K562 (cell line): ENCODE data around the gene NLRP4. TPM values are rescaled to one million over a fixed set of nuclear protein-coding genes. Genes with fewer than 3 reads are reported as not detected.

Source experiments
- ATAC-seq: fragments of 200-7000 bp; cut with Tn5 transposase; 3 replicates; pipeline ENCODE4 v1.9.1; 2020; ENCODE audit warnings: moderate library complexity
- BruUV-seq: library from RNA; stranded (reverse); fragments of 400-500 nt; replicated peaks from 2 replicates; lab custom pipeline; 2021; lab: Mats Ljungman, UMichigan
- CTCF ChIA-PET: fragments of 300-600 bp; formaldehyde crosslinking; extraction: SDS; loops from one replicate; lab custom pipeline; 2021; ENCODE audit warnings: low intra/inter-chr PET ratio; lab: Yijun Ruan, JAX
- POLR2A ChIA-PET: fragments of 300-600, 350-650 bp; sonication (Branson Sonifier 250); formaldehyde crosslinking; extraction: SDS; loops from one replicate; lab custom pipeline; 2021; ENCODE audit warnings: antibody characterized with exemption, inconsistent platforms; lab: Yijun Ruan, JAX
- DNase-seq, 4 experiments: peaks; one replicate each; pipeline versions ENCODE4 v3.0.0 to v3.0.0-alpha.2; 2011 to 2018; ENCODE audit warnings: low spot score in 3 of 4, mixed read lengths in 3 of 4; ENCODE audit errors: extremely low read depth in 1 of 4
- FAIRE-seq: peaks from 2 replicates; lab custom pipeline; 2011; peaks lifted over from hg19 to GRCh38; lab: Jason Lieb, UNC
- H2AFZ ChIP-seq: 2 replicates; pipeline ENCODE4 v1.6.0; 2011; ENCODE audit warnings: low read depth, low read length, control low read depth, inconsistent platforms
- H3K27ac ChIP-seq: fragments of 200-600 bp; 3 replicates; pipeline ENCODE4 v1.8.0; 2011; ENCODE audit warnings: low read depth, mild to moderate bottlenecking, control low read depth, inconsistent platforms, low read length, moderate library complexity, mixed read lengths; ENCODE audit errors: extremely low read depth
- H3K27me3 ChIP-seq, 2 experiments: fragments of 300-600 bp in 1 of 2; 2 replicates in 1 of 2; 3 replicates in 1 of 2; pipeline versions ENCODE4 v1.6.0 to v1.8.0; 2011; ENCODE audit warnings: inconsistent platforms in 2 of 2, low read length in 2 of 2, mild to moderate bottlenecking in 1 of 2, mixed read lengths in 1 of 2, moderate library complexity in 1 of 2; ENCODE audit not compliant: control insufficient read depth in 2 of 2, insufficient read depth in 2 of 2
- H3K36me3 ChIP-seq: fragments of 300-600 bp; 3 replicates; pipeline ENCODE4 v1.8.0; 2011; ENCODE audit warnings: mild to moderate bottlenecking, low read length, inconsistent platforms; ENCODE audit not compliant: control insufficient read depth, insufficient read depth
- H3K4me1 ChIP-seq, 2 experiments: fragments of 200-600 bp in 1 of 2; replicated peaks in 1 of 2; 2 replicates in 1 of 2; 3 replicates in 1 of 2; pipeline versions ENCODE4 v1.5.1 to v1.8.0; 2011; ENCODE audit warnings: inconsistent platforms in 2 of 2, low read length in 2 of 2, mild to moderate bottlenecking in 1 of 2, mixed read lengths in 1 of 2, moderate library complexity in 1 of 2; ENCODE audit not compliant: control insufficient read depth in 2 of 2, insufficient read depth in 2 of 2
- H3K4me2 ChIP-seq: 2 replicates; pipeline ENCODE4 v1.6.1; 2011; ENCODE audit warnings: low read length, control low read depth, inconsistent platforms, mixed read lengths; ENCODE audit not compliant: insufficient read depth
- H3K4me3 ChIP-seq: fragments of 200-600 bp; sonication (generic), shearing (Covaris generic); 2 replicates; pipeline ENCODE4 v1.5.1; 2016; ENCODE audit warnings: control low read depth, inconsistent platforms
- H3K79me2 ChIP-seq: fragments of 200-600 bp; 3 replicates; pipeline ENCODE4 v1.8.0; 2011; ENCODE audit warnings: low read length, inconsistent platforms; ENCODE audit not compliant: control insufficient read depth, insufficient read depth
- H3K9ac ChIP-seq, 2 experiments: 2 replicates each; pipeline versions ENCODE4 v1.6.0 to v1.6.1; 2011; ENCODE audit warnings: low read depth in 2 of 2, low read length in 2 of 2, control low read depth in 1 of 2, inconsistent platforms in 1 of 2, mild to moderate bottlenecking in 1 of 2, mixed read lengths in 1 of 2; ENCODE audit not compliant: insufficient read depth in 1 of 2
- H3K9me1 ChIP-seq: one replicate; pipeline ENCODE4 v1.6.0; 2011; ENCODE audit warnings: inconsistent platforms, mild to moderate bottlenecking, low read length, moderate library complexity; ENCODE audit not compliant: control insufficient read depth, insufficient read depth
- H3K9me3 ChIP-seq: replicated peaks from 2 replicates; pipeline ENCODE4 v1.5.1; 2011; ENCODE audit warnings: low read depth, low read length, inconsistent platforms; ENCODE audit not compliant: control insufficient read depth, insufficient read depth
- H4K20me1 ChIP-seq: replicated peaks from 2 replicates; pipeline ENCODE4 v1.6.1; 2011; ENCODE audit warnings: low read length, inconsistent platforms, mixed read lengths; ENCODE audit not compliant: control insufficient read depth, insufficient read depth
- ELK3 ChIP-seq: fragments of 450-650 bp; formaldehyde crosslinking; IDR thresholded peaks from 2 replicates; pipeline ENCODE4 v1.4.0; 2020; ENCODE audit warnings: mild to moderate bottlenecking
- ETV1 ChIP-seq: fragments of 450-650 bp; conservative IDR thresholded peaks from 2 replicates; pipeline ENCODE4 v1.6.1; 2016; ENCODE audit warnings: missing genetic modification characterization, control low read depth, low read depth, missing compliant biosample characterization
- FOXP1 ChIP-seq: sonication (generic); formaldehyde crosslinking; IDR thresholded peaks from 2 replicates; pipeline ENCODE4 v1.8.0; 2022; ENCODE audit warnings: mild to moderate bottlenecking, missing genetic modification reagents
- GTF2F1 ChIP-seq: IDR thresholded peaks from 2 replicates; pipeline ENCODE4 v1.6.1; 2011; ENCODE audit warnings: low read depth, low read length, improper control_type of control experiment
- JUNB ChIP-seq: fragments of 450-650 bp; formaldehyde crosslinking; conservative IDR thresholded peaks from 2 replicates; pipeline ENCODE4 v1.4.0; 2020; ENCODE audit warnings: mild to moderate bottlenecking
- PHTF2 ChIP-seq: fragments of 250-450 bp; sonication (Bioruptor Pico); IDR thresholded peaks from 2 replicates; pipeline ENCODE4 v1.5.0; 2021; ENCODE audit warnings: mild to moderate bottlenecking
- RBM17 ChIP-seq: fragments of 200-400 bp; formaldehyde crosslinking; IDR thresholded peaks from 2 replicates; pipeline ENCODE4 v1.6.1; 2017; ENCODE audit warnings: low read depth, mild to moderate bottlenecking, low read length, borderline replicate concordance
- SRF ChIP-seq, 2 experiments: fragments of 250-450, 450-650 bp in 1 of 2; sonication (Bioruptor Pico) in 1 of 2; sonication (generic) in 1 of 2; formaldehyde crosslinking; IDR thresholded peaks; 2 replicates each; pipeline versions ENCODE4 v1.5.0 to v1.5.1; 2020 to 2022; ENCODE audit warnings: mild to moderate bottlenecking in 1 of 2, missing genetic modification reagents in 1 of 2
- YY1 ChIP-seq, 3 experiments: IDR thresholded peaks; 2 replicates each; pipeline ENCODE4 v1.6.1; 2011; ENCODE audit warnings: low read length in 2 of 3, mild to moderate bottlenecking in 2 of 3, moderate library complexity in 2 of 3, borderline replicate concordance in 1 of 3, control low read depth in 1 of 3, low read depth in 1 of 3; ENCODE audit not compliant: insufficient read depth in 3 of 3, insufficient replicate concordance in 2 of 3, control insufficient read depth in 1 of 3, insufficient read length in 1 of 3; ENCODE audit errors: extremely low read depth in 1 of 3
- WGBS: fragments of 100-300 bp; shearing (Covaris generic); methylation state at CpG from one replicate; pipeline ENCODE4 v1.1.6; 2016; ENCODE audit warnings: low coverage, mixed read lengths; ENCODE audit not compliant: insufficient coverage; ENCODE audit errors: missing lambda C conversion rate; 5-methylcytosine and 5-hydroxymethylcytosine counted together
- in situ Hi-C: fragments of 300-500 bp; cut with MboI; formaldehyde crosslinking; loops from 4 replicates; pipeline ENCODE4 v1.15.0; 2018; ENCODE audit warnings: inconsistent platforms, mixed read lengths
- intact Hi-C: fragments of 100-400 bp; cut with micrococcal nuclease; formaldehyde crosslinking; loops from 2 replicates; pipeline ENCODE4 v1.14.2; 2022
- polyA plus RNA-seq, 8 experiments: library from polyadenylated mRNA; depleted of rRNA in 4 of 8; stranded (reverse) in 5 of 8; unstranded in 3 of 8; fragments of >200 nt; fragmentation: Nextera tagmentation in 2 of 8; fragmentation: Illumina TruSeq in 1 of 8; extraction: Ambion mirVana in 2 of 8; extraction: Trizol in 1 of 8; gene quantifications; 2 replicates each; pipeline versions ENCODE4 v1.2.1 to v1.2.3, GENCODE V29; 2011 to 2014; ENCODE audit warnings: inconsistent platforms in 1 of 8, missing spikeins in 1 of 8
- total RNA-seq, 7 experiments: library from RNA; depleted of rRNA in 6 of 7; stranded (reverse); fragments of >200 nt in 6 of 7; fragmentation: Illumina TruSeq in 2 of 7; extraction: Trizol in 2 of 7; gene quantifications; 2 replicates each; pipeline versions ENCODE4 v1.2.1 to v1.2.3, GENCODE V29; 2011 to 2021; ENCODE audit warnings: low replicate concordance in 1 of 7

The NLRP4 gene
- total and polyA plus RNA-seq, 9 of the 15 experiments (the other 6 are each of a cell fraction or from before 2014, with no cell fraction given): 0.03 to 0.14 (median 0.05) TPM; not detected in 3

- no peak overlapping the region for H3K4me2 ChIP-seq
- ChIA-PET CTCF (no interaction called here), POLR2A (interaction anchor here (1.3 kb wide), 1 partner anchor 9 kb away, joined by 3 read pairs; no protein-coding TSS in a partner anchor)
- intact Hi-C loops: no loop called here
- no peaks in the 10 kb centered on the region for H3K9me3 ChIP-seq
- no peaks in the 10 kb centered on the region for H3K9me1 ChIP-seq
- no peak for DNase-seq
- no peaks in the 10 kb centered on the region for H3K36me3 ChIP-seq
- no peaks in the 10 kb centered on the region for H4K20me1 ChIP-seq
- H3K4me1 ChIP-seq: no peaks in the 10 kb centered on the region
- no peak for FAIRE-seq
- WGBS: under 1% methylated on average over 13 of the region's 13 CpGs
- no peak overlapping the region for H3K4me3 ChIP-seq
- in situ Hi-C loops: no loop called here
- no peaks in the 10 kb centered on the region for H3K79me2 ChIP-seq
- no peak overlapping the region for H3K9ac ChIP-seq
- BruUV-seq: no TSS peak
- TF ChIP-seq PHTF2 (CRISPR knock-in tag): no peak
- TF ChIP-seq SRF (CRISPR knock-in tag; IDR thresholded peaks at IDR 0.05): 0 out of 4 replicates have a peak, but pooled peaks of 1 of the 2 experiments have one; percentile 45
- no peak for TF ChIP-seq YY1 (IDR thresholded peaks at IDR 0.05; ENCODE audit: borderline replicate concordance in 1 of 3, control insufficient read depth in 1 of 3, extremely low read depth in 1 of 3, insufficient read depth in 3 of 3, insufficient read length in 1 of 3, insufficient replicate concordance in 2 of 3, low read depth in 1 of 3, low read length in 2 of 3)
- no peak for TF ChIP-seq GTF2F1
- no peak for TF ChIP-seq ELK3 (CRISPR knock-in tag)
- no peak for TF ChIP-seq ETV1 (tag)
- no peak for TF ChIP-seq RBM17
- TF ChIP-seq FOXP1: no peak
- no peak for TF ChIP-seq JUNB (CRISPR knock-in tag)
- H3K27ac ChIP-seq: no peak overlapping the region
- no peak for ATAC-seq
- no peak overlapping the region for H2AFZ ChIP-seq
- H3K27me3 ChIP-seq: peaks cover 0 to 8% of the 10 kb centered on the region in 2 experiments; a peak in 2 of 5 replicates
Observed at GRCh38 chr19:55901369-55902079, 65.2 kb downstream of the NLRP4 start.
